Activated T-cell treated with anti-CD3 and anti-CD28 coated beads, Interleukin-2, amount 50 U/mL, for 24 hours (primary cell): ENCODE results near the gene BCLAF3.

ENCODE experiments used
- DNase-seq: peaks from one replicate; pipeline ENCODE4 v3.0.0-alpha.2; 2020
- H3K27ac Mint-ChIP-seq: 2 replicates; pipeline ENCODE4 v1.8.0; 2020; ENCODE audit warnings: mild to moderate bottlenecking, mixed read lengths
- H3K27me3 Mint-ChIP-seq: 2 replicates; pipeline ENCODE4 v1.8.0; 2020; ENCODE audit warnings: mixed read lengths
- H3K36me3 Mint-ChIP-seq: 2 replicates; pipeline ENCODE4 v1.8.0; 2020; ENCODE audit warnings: low read depth, mixed read lengths
- H3K4me1 Mint-ChIP-seq: 2 replicates; pipeline ENCODE4 v1.8.0; 2020; ENCODE audit warnings: low read depth, mixed read lengths
- H3K4me3 Mint-ChIP-seq: 2 replicates; pipeline ENCODE4 v1.8.0; 2020; ENCODE audit warnings: mild to moderate bottlenecking, moderate library complexity, mixed read lengths
- H3K9me3 Mint-ChIP-seq: 2 replicates; pipeline ENCODE4 v1.8.0; 2020; ENCODE audit warnings: mixed read lengths

Gene BCLAF3

DNA sequence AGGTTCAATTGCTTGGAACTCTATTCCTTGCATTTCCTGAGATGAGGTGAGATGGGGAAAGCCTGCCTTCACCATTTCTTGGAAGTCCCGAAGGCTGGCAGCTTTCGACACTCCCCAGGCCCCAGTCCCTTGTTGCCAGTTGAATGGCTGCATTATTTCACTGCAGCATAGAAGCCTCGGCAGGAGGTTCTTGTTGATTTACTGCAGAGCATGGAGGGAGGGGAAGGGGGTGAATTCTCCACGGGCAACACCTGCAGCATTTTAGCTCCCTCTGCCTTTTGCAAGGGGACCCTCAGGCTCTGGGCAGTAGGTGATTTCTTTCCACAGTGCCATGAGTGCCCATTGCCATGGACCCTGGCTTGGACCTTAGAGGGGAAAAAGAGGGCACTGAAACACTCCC, 10.7 kb upstream of the BCLAF3 start:
- Mint-ChIP-seq H3K4me3 (no peak overlapping the region), H3K9me3 (no peaks in the 10 kb centered on the region), H3K4me1 (no peaks in the 10 kb centered on the region), H3K27ac (no peak overlapping the region), H3K36me3 (no peaks in the 10 kb centered on the region), H3K27me3 (peaks cover 16% of the 10 kb centered on the region)
- no peak for DNase-seq

DNA sequence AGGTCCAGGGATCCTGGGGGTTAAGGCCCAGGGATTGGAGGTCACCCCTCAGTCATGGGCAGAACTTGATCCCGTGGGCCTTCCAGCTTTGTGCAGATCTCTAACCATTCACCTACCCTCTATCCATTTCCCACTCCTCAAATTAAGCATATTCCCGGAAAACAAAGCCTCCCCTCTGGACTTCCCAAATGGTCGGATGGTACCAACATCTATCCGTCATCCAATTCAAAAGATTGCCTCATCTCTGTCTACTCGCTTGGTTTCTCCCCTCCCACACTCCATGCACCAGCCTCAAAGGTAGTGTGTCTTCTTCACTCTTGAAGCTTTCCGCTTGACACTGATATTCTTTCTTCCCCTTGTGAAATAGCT, 473 bp upstream of the BCLAF3 start:
- no peak for DNase-seq
- Mint-ChIP-seq H3K27me3 (peaks cover 16% of the 10 kb centered on the region), H3K9me3 (no peaks in the 10 kb centered on the region), H3K27ac (peak overlapping the region; percentile 81), H3K4me3 (peak overlapping the region; percentile 68), H3K4me1 (peaks cover 13% of the 10 kb centered on the region), H3K36me3 (peaks cover 2% of the 10 kb centered on the region)

DNA sequence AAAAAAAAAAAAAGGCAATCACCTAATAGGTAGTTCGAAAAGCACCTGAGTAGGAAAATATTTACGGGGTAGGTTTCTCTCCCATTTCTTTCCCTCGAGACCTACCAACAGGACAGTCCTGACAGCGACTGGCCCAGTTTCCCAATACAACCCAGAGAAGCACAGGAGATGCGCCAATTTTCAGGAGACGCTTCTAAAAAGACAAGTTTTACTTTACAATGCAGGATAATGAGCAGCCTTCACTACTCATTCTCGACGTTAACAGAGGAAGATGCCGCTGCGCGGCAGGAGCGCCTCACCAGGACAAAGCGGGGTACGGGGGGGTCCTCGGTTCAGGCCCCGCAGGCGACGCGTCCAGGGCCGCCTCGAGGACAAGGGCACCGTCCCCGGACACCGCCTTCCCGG, 708 bp downstream of the BCLAF3 start:
- Mint-ChIP-seq H3K27ac (peak overlapping the region; percentile 42), H3K27me3 (peaks cover 9% of the 10 kb centered on the region), H3K36me3 (peaks cover 4% of the 10 kb centered on the region), H3K4me1 (peaks cover 13% of the 10 kb centered on the region), H3K9me3 (no peaks in the 10 kb centered on the region), H3K4me3 (peak overlapping the region; percentile 80)
- no peak for DNase-seq

DNA sequence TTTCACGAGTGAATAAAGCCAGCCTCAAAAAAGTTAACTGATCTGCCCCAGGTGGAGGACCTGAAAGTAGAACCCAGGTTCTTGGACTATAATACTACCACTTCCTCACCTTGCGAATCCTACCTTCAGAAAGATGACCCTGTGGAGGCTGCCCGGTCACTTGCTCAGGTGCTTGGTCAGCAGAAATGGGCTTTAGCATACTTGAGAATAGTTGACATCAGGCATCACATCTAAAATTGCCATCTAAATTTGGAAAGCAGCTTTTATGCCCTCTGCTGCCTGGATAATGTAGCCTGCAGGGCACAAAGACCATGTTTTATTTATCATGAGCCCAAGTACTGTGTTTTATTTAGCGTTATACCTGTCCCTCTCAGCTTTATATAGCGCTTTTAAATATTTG, 3.0 kb downstream of the BCLAF3 start:
- Mint-ChIP-seq H3K9me3 (no peaks in the 10 kb centered on the region), H3K4me3 (no peak overlapping the region), H3K27me3 (peaks cover 6% of the 10 kb centered on the region)

DNA sequence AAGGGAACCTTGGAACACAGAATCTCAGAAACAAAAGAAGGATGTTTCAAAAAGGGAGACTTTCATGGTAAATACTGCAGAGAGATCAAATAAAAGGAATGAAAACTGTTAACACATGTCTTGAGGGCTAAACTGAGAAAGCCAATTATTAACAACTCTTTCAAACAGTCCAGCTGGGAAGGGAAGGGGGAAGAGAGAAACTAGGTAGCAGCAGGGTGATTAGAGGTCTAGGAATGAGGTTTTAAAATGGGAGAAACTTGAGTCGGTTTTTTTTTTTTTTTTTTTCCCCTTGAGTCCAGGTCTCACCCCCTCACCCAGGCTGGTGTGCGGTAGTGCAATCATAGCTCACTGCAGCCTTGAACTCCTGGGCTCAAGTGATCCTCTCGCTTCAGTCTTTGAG, 4.3 kb downstream of the BCLAF3 start:
- peaks cover 4% of the 10 kb centered on the region for H3K36me3 Mint-ChIP-seq
- H3K27ac Mint-ChIP-seq: no peak overlapping the region
- H3K4me3 Mint-ChIP-seq: no peak overlapping the region
- no peak for DNase-seq
- peaks cover 3% of the 10 kb centered on the region for H3K27me3 Mint-ChIP-seq
- peaks cover 16% of the 10 kb centered on the region for H3K4me1 Mint-ChIP-seq
- H3K9me3 Mint-ChIP-seq: no peaks in the 10 kb centered on the region

More for the DNA sequence above, 3.0 kb downstream of the BCLAF3 start:
- no peak for DNase-seq
- Mint-ChIP-seq H3K36me3 (peaks cover 4% of the 10 kb centered on the region), H3K4me1 (peaks cover 13% of the 10 kb centered on the region), H3K27ac (no peak overlapping the region)

DNA sequence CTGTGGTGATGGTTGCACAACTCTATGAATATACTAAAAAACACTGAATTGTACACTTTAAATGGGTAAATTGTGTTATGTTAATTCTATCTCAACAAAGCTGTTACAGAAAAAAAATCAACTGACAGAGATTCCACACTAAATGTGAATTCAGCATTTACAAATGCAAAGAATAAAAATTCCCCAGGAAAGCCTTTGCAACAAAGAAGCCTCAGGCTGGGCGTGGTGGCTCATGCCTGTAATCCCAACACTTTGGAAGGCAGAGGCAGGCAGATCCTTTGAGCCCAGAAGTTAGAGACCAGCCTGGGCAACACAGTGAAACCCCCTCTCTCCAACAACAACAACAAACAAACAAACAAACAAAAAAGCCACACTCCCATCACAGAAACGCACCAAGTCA, 8.9 kb downstream of the BCLAF3 start:
- DNase-seq: no peak
- Mint-ChIP-seq H3K9me3 (peaks cover 5% of the 10 kb centered on the region), H3K36me3 (peaks cover 9% of the 10 kb centered on the region), H3K4me1 (peaks cover 18% of the 10 kb centered on the region), H3K27ac (no peak overlapping the region), H3K4me3 (no peak overlapping the region), H3K27me3 (peaks cover 3% of the 10 kb centered on the region)

DNA sequence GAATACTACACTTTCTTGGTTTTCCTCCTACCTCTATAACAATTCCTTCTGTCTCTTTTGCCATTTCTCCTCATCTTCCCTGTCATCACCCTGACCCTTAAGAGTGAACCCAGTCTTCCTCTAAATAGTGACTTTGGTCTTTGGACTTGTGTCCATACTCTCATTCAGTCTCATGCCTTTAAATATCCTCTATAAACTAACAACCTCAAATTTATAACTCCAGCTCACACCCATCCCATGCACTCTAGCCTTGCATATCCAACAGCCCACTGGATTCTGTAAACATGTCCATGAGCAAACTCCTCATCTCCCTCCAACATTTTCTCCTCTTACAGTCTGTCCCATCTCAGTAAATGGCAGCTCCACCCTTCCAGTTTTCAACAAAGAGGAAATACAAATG, 15.0 kb downstream of the BCLAF3 start:
- Mint-ChIP-seq H3K27ac (no peak overlapping the region), H3K27me3 (peaks cover 21% of the 10 kb centered on the region), H3K9me3 (peaks cover 5% of the 10 kb centered on the region), H3K4me1 (peaks cover 29% of the 10 kb centered on the region), H3K4me3 (no peak overlapping the region), H3K36me3 (peaks cover 6% of the 10 kb centered on the region)
- no peak for DNase-seq

DNA sequence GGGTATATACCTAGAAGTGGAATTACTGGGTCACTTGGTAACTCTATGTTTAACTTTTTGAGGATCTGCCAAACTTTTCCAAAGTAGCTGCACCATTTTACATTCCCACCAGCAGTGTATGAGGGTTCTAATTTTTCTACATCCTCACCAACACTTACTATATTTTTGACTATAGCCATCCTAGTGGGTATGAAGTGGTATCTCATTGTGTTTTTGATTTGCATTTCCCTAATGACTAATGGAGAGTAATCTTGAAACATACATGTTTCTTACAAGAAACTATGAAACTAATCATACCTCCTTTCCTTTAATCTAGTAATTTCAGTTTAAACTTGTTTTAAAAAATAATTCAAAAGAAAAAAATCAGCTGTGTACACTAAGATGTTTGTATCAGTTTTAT, 17.9 kb downstream of the BCLAF3 start:
- peaks cover 22% of the 10 kb centered on the region for H3K4me1 Mint-ChIP-seq
- H3K27me3 Mint-ChIP-seq: peaks cover 17% of the 10 kb centered on the region
- no peak for DNase-seq
- H3K4me3 Mint-ChIP-seq: no peak overlapping the region
- H3K9me3 Mint-ChIP-seq: peaks cover 2% of the 10 kb centered on the region
- no peak overlapping the region for H3K27ac Mint-ChIP-seq
- H3K36me3 Mint-ChIP-seq: peaks cover 3% of the 10 kb centered on the region

DNA sequence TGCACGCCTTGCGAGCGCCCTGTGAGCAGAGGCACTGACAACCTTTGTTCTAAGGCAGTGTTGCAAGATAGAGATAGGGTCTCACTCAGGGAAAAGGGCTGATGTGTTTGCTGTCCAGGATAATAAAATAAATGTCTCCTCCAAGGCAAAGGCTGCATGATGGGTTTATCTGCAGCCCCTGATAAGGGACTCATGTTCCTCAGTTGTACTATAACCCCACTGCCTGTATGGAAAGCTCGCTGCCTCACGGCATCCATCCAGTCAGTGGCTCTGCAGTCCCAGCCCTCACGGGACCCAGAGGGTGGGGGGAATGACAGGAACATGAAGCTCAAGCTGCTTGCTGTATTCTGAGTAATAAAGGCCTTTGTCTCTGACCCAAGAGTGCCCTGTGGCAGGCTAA, 22.6 kb downstream of the BCLAF3 start:
- peaks cover 13% of the 10 kb centered on the region for H3K36me3 Mint-ChIP-seq
- H3K27ac Mint-ChIP-seq: no peak overlapping the region
- H3K4me3 Mint-ChIP-seq: no peak overlapping the region
- no peaks in the 10 kb centered on the region for H3K9me3 Mint-ChIP-seq
- DNase-seq: no peak
- peaks cover 8% of the 10 kb centered on the region for H3K27me3 Mint-ChIP-seq
- peaks cover 19% of the 10 kb centered on the region for H3K4me1 Mint-ChIP-seq

DNA sequence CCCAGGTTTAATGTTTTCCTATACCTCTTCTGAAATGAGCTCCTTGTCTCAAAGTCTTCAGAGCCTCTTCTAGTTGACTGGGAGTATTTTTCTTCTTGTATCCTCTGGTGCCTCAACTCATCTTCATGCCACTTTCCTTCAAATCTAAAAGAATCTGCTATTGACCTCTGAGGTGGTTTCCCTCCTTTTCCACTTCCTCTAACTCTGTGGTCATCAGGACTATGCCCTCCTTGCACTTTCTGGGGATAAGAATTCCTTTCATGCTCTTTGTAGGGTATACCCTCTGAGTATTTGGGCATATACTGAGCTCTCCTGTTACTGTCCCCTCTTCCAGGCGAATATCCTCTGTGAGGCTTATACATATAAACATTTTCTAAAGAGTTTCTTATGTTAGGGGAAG, 24.8 kb downstream of the BCLAF3 start:
- Mint-ChIP-seq H3K4me3 (no peak overlapping the region), H3K27ac (no peak overlapping the region), H3K36me3 (peaks cover 16% of the 10 kb centered on the region), H3K27me3 (peaks cover 6% of the 10 kb centered on the region), H3K9me3 (no peaks in the 10 kb centered on the region), H3K4me1 (peaks cover 11% of the 10 kb centered on the region)
- no peak for DNase-seq

DNA sequence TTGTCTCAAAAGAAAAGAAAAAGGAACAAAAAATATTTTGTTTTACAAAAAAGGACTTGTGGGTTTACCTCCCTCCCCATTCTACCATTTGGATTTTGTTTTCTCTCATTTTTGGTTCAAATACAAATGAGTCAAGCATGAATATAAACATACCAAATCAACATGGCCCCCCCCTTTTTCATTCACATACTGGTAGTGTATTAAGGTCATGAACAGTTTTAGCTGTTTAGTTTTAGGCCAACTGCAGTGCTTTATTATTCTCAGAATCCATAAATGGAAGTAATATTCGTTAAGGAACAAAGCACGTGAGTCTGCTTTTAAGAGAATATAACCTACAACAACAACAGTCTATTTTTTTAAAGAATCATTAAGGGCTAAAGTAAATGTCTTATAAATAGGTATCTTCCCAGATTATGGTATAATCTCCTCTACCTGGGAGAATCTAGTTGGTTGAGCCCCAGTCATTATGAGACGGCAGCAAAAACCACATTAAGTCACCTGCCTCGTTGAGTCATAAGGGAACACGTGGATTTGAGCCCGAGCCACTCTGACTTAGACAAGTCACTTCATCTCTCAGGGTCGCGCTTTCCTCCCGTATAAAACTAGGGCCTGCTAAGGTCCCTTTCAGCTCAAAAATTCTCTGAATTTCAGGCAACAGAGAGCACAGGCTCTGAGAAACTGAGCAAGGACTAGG, 26.7 kb downstream of the BCLAF3 start:
- no peak overlapping the region for H3K4me3 Mint-ChIP-seq
- peaks cover 6% of the 10 kb centered on the region for H3K27me3 Mint-ChIP-seq
- H3K4me1 Mint-ChIP-seq: peaks cover 14% of the 10 kb centered on the region
- no peaks in the 10 kb centered on the region for H3K9me3 Mint-ChIP-seq
- no peak for DNase-seq
- peaks cover 16% of the 10 kb centered on the region for H3K36me3 Mint-ChIP-seq
- H3K27ac Mint-ChIP-seq: no peak overlapping the region

DNA sequence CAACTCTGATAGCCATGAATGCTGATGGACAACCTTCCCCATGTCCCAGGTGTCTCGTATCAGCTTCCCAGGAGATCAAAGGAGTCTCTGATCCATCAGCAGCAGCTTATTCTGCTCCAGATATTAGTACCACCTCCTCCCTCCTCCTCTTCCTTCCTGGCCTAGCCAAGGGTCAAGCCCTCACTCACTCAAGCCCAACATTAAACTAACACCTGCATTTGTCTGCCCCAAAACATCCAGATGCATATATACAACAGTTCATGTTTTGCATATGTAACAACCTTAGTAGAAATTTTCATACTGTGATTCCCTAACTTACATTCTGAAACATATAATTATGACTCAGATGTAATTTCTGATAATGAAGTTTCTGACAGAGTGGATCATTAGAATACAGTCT, 29.9 kb downstream of the BCLAF3 start:
- Mint-ChIP-seq H3K27me3 (peaks cover 10% of the 10 kb centered on the region), H3K9me3 (no peaks in the 10 kb centered on the region), H3K4me1 (peaks cover 14% of the 10 kb centered on the region), H3K27ac (no peak overlapping the region), H3K4me3 (no peak overlapping the region), H3K36me3 (peaks cover 13% of the 10 kb centered on the region)
- no peak for DNase-seq

DNA sequence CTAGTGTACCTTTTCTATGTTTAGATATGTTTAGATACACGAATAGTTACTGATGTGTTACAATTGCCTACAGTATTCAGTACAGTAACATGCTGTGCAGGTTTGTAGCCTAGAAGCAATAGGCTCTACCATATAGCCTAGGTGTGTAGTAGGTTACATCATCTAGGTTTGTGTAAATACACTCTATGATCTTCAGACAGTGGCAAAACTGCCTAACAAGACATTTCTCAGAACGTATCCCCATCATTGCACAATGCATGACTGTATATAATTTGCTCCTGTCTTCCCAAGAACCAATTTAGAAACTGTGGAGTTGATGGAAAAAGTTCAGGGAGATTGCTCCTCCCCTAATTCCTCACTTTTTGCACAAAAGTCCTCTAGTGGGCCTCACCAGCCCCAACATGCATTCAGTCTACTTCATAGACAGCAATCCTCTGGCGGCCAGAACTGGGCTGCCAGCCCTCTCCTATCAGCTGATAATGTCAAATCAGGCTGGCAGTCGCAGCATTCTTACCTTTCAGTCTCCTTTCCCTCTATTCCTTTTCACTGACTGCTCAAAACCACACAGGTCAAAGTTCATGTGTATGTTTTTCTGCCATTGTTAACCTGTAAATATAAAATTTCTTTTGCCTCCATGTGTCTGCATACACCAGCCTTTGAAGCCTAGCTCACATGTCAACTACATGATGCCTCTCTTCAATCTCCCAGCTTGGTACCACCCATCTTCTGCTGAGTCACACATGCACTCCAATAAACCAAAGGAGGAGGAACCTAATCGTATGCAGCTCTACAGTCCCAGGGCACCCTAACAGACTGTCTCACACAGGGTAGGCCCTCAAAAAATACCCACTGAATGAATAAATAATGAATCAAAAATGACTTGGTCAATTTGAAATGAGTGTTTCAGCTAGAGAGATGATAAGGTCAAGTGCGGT, 32.0 kb downstream of the BCLAF3 start:
- Mint-ChIP-seq H3K4me3 (no peak overlapping the region), H3K27me3 (peaks cover 4% of the 10 kb centered on the region), H3K27ac (no peak overlapping the region), H3K4me1 (peaks cover 7% of the 10 kb centered on the region), H3K36me3 (peaks cover 3% of the 10 kb centered on the region), H3K9me3 (no peaks in the 10 kb centered on the region)
- DNase-seq: no peak

DNA sequence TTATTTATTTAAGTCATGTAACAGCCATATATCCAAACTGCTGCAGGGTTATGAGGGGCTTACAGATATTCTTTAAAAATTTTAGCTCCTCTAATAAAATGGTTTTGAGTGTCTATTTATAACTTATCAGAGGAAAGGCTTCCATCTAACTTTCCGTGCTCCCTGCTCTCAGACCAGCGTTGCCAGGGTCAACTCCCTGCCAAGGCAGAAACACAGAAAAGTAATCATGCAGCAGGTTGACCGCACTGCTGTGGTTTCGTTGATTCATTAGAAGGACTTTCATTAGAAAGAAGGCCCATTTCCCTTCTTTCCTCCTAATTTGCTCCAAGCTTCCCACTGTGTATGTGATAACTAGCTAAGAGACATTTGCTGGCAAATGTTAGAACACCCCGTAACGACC, 33.9 kb downstream of the BCLAF3 start:
- peaks cover 4% of the 10 kb centered on the region for H3K27me3 Mint-ChIP-seq
- no peak overlapping the region for H3K27ac Mint-ChIP-seq
- DNase-seq: no peak
- peaks cover 6% of the 10 kb centered on the region for H3K4me1 Mint-ChIP-seq
- H3K9me3 Mint-ChIP-seq: no peaks in the 10 kb centered on the region
- H3K4me3 Mint-ChIP-seq: no peak overlapping the region
- peaks cover 3% of the 10 kb centered on the region for H3K36me3 Mint-ChIP-seq

DNA sequence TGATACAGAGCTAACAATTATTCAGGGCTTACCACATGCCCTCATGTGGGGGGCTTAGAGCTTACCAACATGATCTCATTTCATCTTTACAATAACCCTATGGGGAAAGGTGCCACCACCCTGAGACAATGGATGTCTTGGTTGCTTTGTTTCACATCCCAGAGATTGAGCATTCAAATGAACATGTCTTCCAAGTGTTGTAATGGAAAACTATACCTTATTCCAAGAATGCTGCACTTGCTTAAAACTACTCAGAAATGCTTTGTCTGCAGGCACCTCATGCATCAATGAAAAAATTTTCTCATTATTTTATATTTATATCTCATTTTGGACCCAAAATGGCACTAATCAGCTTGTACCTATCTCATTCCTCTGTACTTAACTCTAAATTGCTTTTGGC, 34.6 kb downstream of the BCLAF3 start:
- H3K9me3 Mint-ChIP-seq: no peaks in the 10 kb centered on the region
- DNase-seq: no peak
- peaks cover 6% of the 10 kb centered on the region for H3K4me1 Mint-ChIP-seq
- peaks cover 4% of the 10 kb centered on the region for H3K27me3 Mint-ChIP-seq
- peaks cover 3% of the 10 kb centered on the region for H3K36me3 Mint-ChIP-seq
- no peak overlapping the region for H3K4me3 Mint-ChIP-seq
- H3K27ac Mint-ChIP-seq: no peak overlapping the region
